H9 (cell line): ENCODE results near the gene ZCCHC7. TPM values are rescaled to one million over a fixed set of nuclear protein-coding genes. Genes with fewer than 3 reads are reported as not detected.

Source experiments
- DNase-seq: peaks from one replicate; pipeline ENCODE4 v3.0.0-alpha.2; 2017
- H2AFZ ChIP-seq: one replicate; pipeline ENCODE4 v1.6.1; 2013; ENCODE audit warnings: mild to moderate bottlenecking, low read length, control low read depth, moderate library complexity
- H2AK5ac ChIP-seq: 2 replicates; pipeline ENCODE4 v1.6.1; 2013; ENCODE audit warnings: low read length, control low read depth, mixed read lengths; ENCODE audit not compliant: insufficient read length
- H2BK120ac ChIP-seq: one replicate; pipeline ENCODE4 v1.6.1; 2013; ENCODE audit warnings: low read depth, mild to moderate bottlenecking, low read length, control low read depth, inconsistent platforms; ENCODE audit not compliant: poor library complexity, severe bottlenecking
- H2BK12ac ChIP-seq: 2 replicates; pipeline ENCODE4 v1.6.1; 2013; ENCODE audit warnings: low read length, control low read depth, mixed read lengths, low read depth; ENCODE audit not compliant: insufficient read length
- H2BK15ac ChIP-seq: 2 replicates; pipeline ENCODE4 v1.6.1; 2013; ENCODE audit warnings: low read depth, low read length, control low read depth
- H2BK20ac ChIP-seq: one replicate; pipeline ENCODE4 v1.6.1; 2013; ENCODE audit warnings: low read depth, mild to moderate bottlenecking, low read length, control low read depth, inconsistent platforms; ENCODE audit not compliant: poor library complexity, severe bottlenecking
- H2BK5ac ChIP-seq: 2 replicates; pipeline ENCODE4 v1.6.1; 2013; ENCODE audit warnings: low read length, control low read depth, mixed read lengths; ENCODE audit not compliant: insufficient read length
- H3K14ac ChIP-seq: 2 replicates; pipeline ENCODE4 v1.6.1; 2013; ENCODE audit warnings: low read length, control low read depth; ENCODE audit not compliant: insufficient read depth
- H3K18ac ChIP-seq: 2 replicates; pipeline ENCODE4 v1.6.1; 2013; ENCODE audit warnings: low read depth, mild to moderate bottlenecking, mixed read lengths, low read length, control low read depth; ENCODE audit not compliant: insufficient read length
- H3K23ac ChIP-seq: 2 replicates; pipeline ENCODE4 v1.6.1; 2013; ENCODE audit warnings: low read length, control low read depth, mixed read lengths, low read depth; ENCODE audit not compliant: insufficient read length
- H3K23me2 ChIP-seq: 2 replicates; pipeline ENCODE4 v1.6.1; 2013; ENCODE audit warnings: low read depth, mild to moderate bottlenecking, mixed read lengths, low read length, control low read depth; ENCODE audit not compliant: insufficient read length, poor library complexity, severe bottlenecking
- H3K27ac ChIP-seq: 2 replicates; pipeline ENCODE4 v1.5.1; 2013; ENCODE audit warnings: low read length, control low read depth, mixed read lengths, low read depth; ENCODE audit not compliant: insufficient read length
- H3K27me3 ChIP-seq: 2 replicates; pipeline ENCODE4 v1.6.1; 2013; ENCODE audit warnings: low read length, control low read depth, inconsistent platforms; ENCODE audit not compliant: insufficient read depth
- H3K4ac ChIP-seq: 2 replicates; pipeline ENCODE4 v1.6.1; 2013; ENCODE audit warnings: low read depth, mild to moderate bottlenecking, control low read depth, inconsistent platforms, low read length, moderate library complexity
- H3K4me1 ChIP-seq: 2 replicates; pipeline ENCODE4 v1.6.1; 2013; ENCODE audit warnings: low read length, control low read depth, inconsistent platforms; ENCODE audit not compliant: insufficient read depth
- H3K4me2 ChIP-seq: 2 replicates; pipeline ENCODE4 v1.6.1; 2013; ENCODE audit warnings: low read length, control low read depth, mixed read lengths; ENCODE audit not compliant: insufficient read length, insufficient read depth
- H3K56ac ChIP-seq: 2 replicates; pipeline ENCODE4 v1.6.1; 2013; ENCODE audit warnings: low read depth, mild to moderate bottlenecking, mixed read lengths, low read length, control low read depth; ENCODE audit not compliant: insufficient read length
- H3K79me1 ChIP-seq: 2 replicates; pipeline ENCODE4 v1.6.1; 2013; ENCODE audit warnings: low read depth, mild to moderate bottlenecking, moderate library complexity, low read length, control low read depth, inconsistent platforms; ENCODE audit not compliant: insufficient read depth, poor library complexity, severe bottlenecking
- H3K79me2 ChIP-seq: 2 replicates; pipeline ENCODE4 v1.6.1; 2013; ENCODE audit warnings: low read length, control low read depth, inconsistent platforms; ENCODE audit not compliant: insufficient read depth
- H3K9ac ChIP-seq: 2 replicates; pipeline ENCODE4 v1.6.1; 2013; ENCODE audit warnings: low read length, control low read depth, mixed read lengths; ENCODE audit not compliant: insufficient read length; ENCODE audit errors: extremely low read depth
- H3K9me3 ChIP-seq: one replicate; pipeline ENCODE4 v1.6.1; 2013; ENCODE audit warnings: low read depth, low read length, inconsistent platforms; ENCODE audit not compliant: control insufficient read depth
- H3T11ph ChIP-seq: one replicate; pipeline ENCODE4 v1.6.1; 2013; ENCODE audit warnings: mild to moderate bottlenecking, low read length, control low read depth, inconsistent platforms
- H4K20me1 ChIP-seq: one replicate; pipeline ENCODE4 v1.6.1; 2013; ENCODE audit not compliant: control insufficient read depth, insufficient read length, insufficient read depth
- H4K5ac ChIP-seq: 2 replicates; pipeline ENCODE4 v1.6.1; 2013; ENCODE audit warnings: low read depth, mild to moderate bottlenecking, mixed read lengths, low read length, control low read depth; ENCODE audit not compliant: insufficient read length
- H4K8ac ChIP-seq: replicated peaks from 2 replicates; pipeline ENCODE4 v1.6.1; 2013; ENCODE audit warnings: low read length, control low read depth, mixed read lengths, low read depth; ENCODE audit not compliant: insufficient read length
- H4K91ac ChIP-seq: 2 replicates; pipeline ENCODE4 v1.6.1; 2013; ENCODE audit warnings: low read depth, mild to moderate bottlenecking, moderate library complexity, mixed read lengths, low read length, control low read depth; ENCODE audit not compliant: insufficient read length
- H3K27ac Mint-ChIP-seq, 3 experiments: 2 replicates in 2 of 3; 3 replicates in 1 of 3; pipeline ENCODE4 v1.8.0; 2020 to 2021; ENCODE audit warnings: mixed read lengths in 3 of 3, mild to moderate bottlenecking in 1 of 3, moderate library complexity in 1 of 3
- H3K27me3 Mint-ChIP-seq: 2 replicates; pipeline ENCODE4 v1.8.0; 2021; ENCODE audit warnings: low read depth, mild to moderate bottlenecking, moderate library complexity, mixed read lengths
- H3K36me3 Mint-ChIP-seq, 3 experiments: 2 replicates in 2 of 3; 3 replicates in 1 of 3; pipeline ENCODE4 v1.8.0; 2020 to 2021; ENCODE audit warnings: low read depth in 3 of 3, mixed read lengths in 3 of 3; ENCODE audit not compliant: insufficient read depth in 1 of 3
- H3K4me1 Mint-ChIP-seq, 2 experiments: 2 replicates each; pipeline ENCODE4 v1.8.0; 2020; ENCODE audit warnings: mixed read lengths in 2 of 2
- H3K4me3 Mint-ChIP-seq, 2 experiments: 2 replicates in 1 of 2; 3 replicates in 1 of 2; pipeline ENCODE4 v1.8.0; 2020 to 2021; ENCODE audit warnings: mild to moderate bottlenecking in 2 of 2, mixed read lengths in 2 of 2, moderate library complexity in 1 of 2
- H3K9me3 Mint-ChIP-seq, 2 experiments: 2 replicates in 1 of 2; 3 replicates in 1 of 2; pipeline ENCODE4 v1.8.0; 2020; ENCODE audit warnings: mild to moderate bottlenecking in 2 of 2, mixed read lengths in 2 of 2, moderate library complexity in 1 of 2
- CTCF ChIP-seq: fragments of 200-600 bp; sonication (generic); conservative IDR thresholded peaks from 3 replicates; pipeline ENCODE4 v1.8.0; 2021; ENCODE audit warnings: antibody characterized with exemption, mild to moderate bottlenecking
- WGBS: extraction: QIAGEN DNeasy Blood & Tissue Kit; methylation state at CpG from one replicate; pipeline ENCODE4 v1.1.7; 2013; ENCODE audit warnings: missing lambda C conversion rate, low lambda C conversion rate, mixed read lengths; ENCODE audit not compliant: insufficient read length; ENCODE audit errors: extremely low coverage; 5-methylcytosine and 5-hydroxymethylcytosine counted together
- total RNA-seq: library from RNA; stranded (reverse); gene quantifications from 2 replicates; pipeline ENCODE4 v1.2.1, GENCODE V29; 2021

The ZCCHC7 gene
- total RNA-seq, 1 experiment from 2014 or later = 20.3 TPM

DNA sequence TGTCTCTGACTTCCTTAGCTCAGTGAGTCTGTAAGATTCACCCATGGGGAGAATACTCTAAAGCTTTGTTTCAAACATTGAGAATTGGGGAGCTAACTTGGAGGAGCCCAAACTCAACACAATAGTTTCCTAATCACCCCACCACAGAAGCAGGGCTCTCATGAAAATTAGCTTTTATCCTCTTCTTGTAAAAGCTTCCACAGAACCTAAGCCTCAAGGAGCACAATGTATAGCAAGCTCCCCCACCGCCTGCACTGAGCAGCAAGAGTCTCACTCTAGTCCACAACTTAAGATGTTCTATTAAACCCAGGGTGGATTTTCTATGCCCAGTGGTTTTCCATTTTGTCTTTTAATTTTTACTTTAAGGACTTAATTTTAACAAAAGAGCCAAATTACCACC lies 253.2 kb downstream of the ZCCHC7 start:
- no peak overlapping the region for H3K18ac ChIP-seq
- no peak overlapping the region for H4K5ac ChIP-seq
- H4K20me1 ChIP-seq = no peaks in the 10 kb centered on the region
- no peaks in the 10 kb centered on the region for H3K23me2 ChIP-seq
- no peak overlapping the region for H2BK20ac ChIP-seq
- H2AK5ac ChIP-seq = no peak overlapping the region
- no peaks in the 10 kb centered on the region; a peak in 1 of 5 replicates for H3K9me3 Mint-ChIP-seq
- no peak overlapping the region for H3K9ac ChIP-seq
- no peak overlapping the region for H2BK5ac ChIP-seq
- no peak overlapping the region for H2BK120ac ChIP-seq
- no peaks in the 10 kb centered on the region for H3K9me3 ChIP-seq
- no peak overlapping the region for H3K14ac ChIP-seq
- WGBS = no CpG with 5 or more reads among the region's 1 CpG
- H3K27ac ChIP-seq = no peak overlapping the region
- H3K27ac Mint-ChIP-seq = no peak overlapping the region
- no peaks in the 10 kb centered on the region for H3K79me2 ChIP-seq
- no peak overlapping the region for H3T11ph ChIP-seq
- no peak overlapping the region for H3K23ac ChIP-seq
- no peak overlapping the region for H2BK12ac ChIP-seq
- H3K4me2 ChIP-seq = no peak overlapping the region
- H3K4me3 Mint-ChIP-seq = no peak overlapping the region
- H4K91ac ChIP-seq = no peak overlapping the region
- H3K4me1 Mint-ChIP-seq = peaks cover 6 to 11% of the 10 kb centered on the region in 2 experiments
- no peak for DNase-seq
- no peak overlapping the region for H4K8ac ChIP-seq
- H3K79me1 ChIP-seq = no peaks in the 10 kb centered on the region
- no peak overlapping the region for H2BK15ac ChIP-seq
- no peaks in the 10 kb centered on the region for H3K4me1 ChIP-seq
- H3K36me3 Mint-ChIP-seq = no peaks in the 10 kb centered on the region; a peak in 1 of 7 replicates
- no peak overlapping the region for H3K56ac ChIP-seq
- H3K27me3 Mint-ChIP-seq = peaks cover 2% of the 10 kb centered on the region
- TF ChIP-seq CTCF = no peak
- H3K27me3 ChIP-seq = no peaks in the 10 kb centered on the region
- no peak overlapping the region for H3K4ac ChIP-seq
- no peak overlapping the region for H2AFZ ChIP-seq
